Measurements from ENCODE around the gene HMGN1.

HMGN1 gene

DNA sequence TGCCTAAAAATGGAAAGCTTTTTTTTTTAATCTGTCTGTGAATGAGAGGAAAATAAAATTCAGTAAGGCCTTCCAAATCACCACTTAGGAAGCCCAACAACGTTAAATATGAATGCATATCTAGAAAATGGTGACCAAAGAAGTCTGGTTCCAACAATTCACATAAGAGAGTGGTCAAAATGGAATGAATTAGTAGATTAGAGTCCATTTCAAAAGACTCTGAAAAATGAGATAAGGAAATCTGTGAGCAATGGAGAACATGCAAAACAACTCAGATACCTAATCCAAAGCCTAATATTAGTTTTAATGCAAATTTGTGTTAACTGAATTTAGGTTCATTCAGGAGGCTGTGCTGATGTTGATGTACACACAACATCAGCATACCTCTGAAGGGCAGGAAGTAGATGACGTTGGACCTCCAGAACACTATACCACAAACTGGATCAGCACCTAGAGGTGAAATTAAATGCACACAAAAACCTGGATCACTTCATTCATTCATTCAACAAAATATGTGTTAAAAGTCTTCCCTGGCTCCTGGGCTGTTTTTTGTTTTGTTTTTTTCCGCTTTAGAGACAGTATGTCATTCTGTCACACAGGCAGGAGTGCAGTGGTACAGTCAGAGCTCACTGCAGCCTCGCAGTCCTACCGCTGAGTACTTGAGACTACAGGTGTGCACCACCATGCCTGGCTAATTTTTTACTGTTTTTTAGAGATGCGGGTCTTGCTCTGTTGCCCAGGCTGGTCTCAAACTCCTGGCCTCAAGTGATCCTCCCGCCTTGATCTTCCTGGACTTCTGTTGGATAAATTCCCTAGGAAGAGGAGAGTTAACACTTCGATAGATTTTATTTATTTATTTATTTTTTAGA is 30.6 kb downstream of the HMGN1 start:
- Mint-ChIP-seq H3K27me3 (no peaks in the 10 kb centered on the region), H3K4me3 (no peak overlapping the region), H3K36me3 (ENCODE audit: insufficient read depth) (peaks cover 8% of the 10 kb centered on the region), H3K27ac (ENCODE audit: low read depth) (no peak overlapping the region), H3K4me1 (peaks cover 18% of the 10 kb centered on the region), H3K9me3 (no peaks in the 10 kb centered on the region)
- DNase-seq (ENCODE audit: low spot score in 2 of 2) (no peak), ATAC-seq (replicated peaks; ENCODE audit: extremely low read depth, poor library complexity, severe bottlenecking) (no peak)

- no peaks in the 10 kb centered on the region for H3K27me3 Mint-ChIP-seq
- peaks cover 10% of the 10 kb centered on the region for H3K36me3 Mint-ChIP-seq (ENCODE audit: insufficient read depth)
- no peaks in the 10 kb centered on the region for H3K9me3 Mint-ChIP-seq
- no peak for DNase-seq (ENCODE audit: low spot score in 2 of 2)
- no peak for ATAC-seq (replicated peaks; ENCODE audit: extremely low read depth, poor library complexity, severe bottlenecking)
- H3K27ac Mint-ChIP-seq (ENCODE audit: low read depth), result no peak overlapping the region
- no peak overlapping the region for H3K4me3 Mint-ChIP-seq
- peaks cover 18% of the 10 kb centered on the region for H3K4me1 Mint-ChIP-seq
Measured at GRCh38 chr21:39317134-39318090, 31.5 kb downstream of the HMGN1 start.

DNA sequence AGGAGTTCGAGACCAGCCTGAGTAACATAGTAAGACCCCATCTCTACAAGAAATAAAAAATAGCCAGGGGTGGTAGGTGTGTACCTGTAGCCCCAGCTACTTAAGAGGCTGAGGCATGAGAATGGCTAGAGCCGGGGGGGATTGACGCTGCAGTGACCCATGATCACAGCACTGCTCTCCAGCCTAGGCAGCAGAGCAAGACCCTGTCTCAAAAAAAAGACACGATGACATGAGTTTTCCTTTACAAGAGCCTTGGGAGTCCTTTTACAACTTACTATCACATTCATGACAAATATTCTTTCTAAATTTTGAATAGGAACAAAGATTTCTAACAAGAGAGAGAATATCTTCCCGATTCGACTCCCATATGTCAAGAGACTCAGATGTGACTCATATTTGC is 32.2 kb downstream of the HMGN1 start:
- DNase-seq (ENCODE audit: low spot score in 2 of 2), result no peak
- Mint-ChIP-seq H3K4me3 (no peak overlapping the region), H3K4me1 (peaks cover 25% of the 10 kb centered on the region), H3K9me3 (no peaks in the 10 kb centered on the region), H3K27ac (ENCODE audit: low read depth) (no peak overlapping the region), H3K27me3 (no peaks in the 10 kb centered on the region), H3K36me3 (ENCODE audit: insufficient read depth) (peaks cover 16% of the 10 kb centered on the region)
- no peak for ATAC-seq (replicated peaks; ENCODE audit: extremely low read depth, poor library complexity, severe bottlenecking)

DNA sequence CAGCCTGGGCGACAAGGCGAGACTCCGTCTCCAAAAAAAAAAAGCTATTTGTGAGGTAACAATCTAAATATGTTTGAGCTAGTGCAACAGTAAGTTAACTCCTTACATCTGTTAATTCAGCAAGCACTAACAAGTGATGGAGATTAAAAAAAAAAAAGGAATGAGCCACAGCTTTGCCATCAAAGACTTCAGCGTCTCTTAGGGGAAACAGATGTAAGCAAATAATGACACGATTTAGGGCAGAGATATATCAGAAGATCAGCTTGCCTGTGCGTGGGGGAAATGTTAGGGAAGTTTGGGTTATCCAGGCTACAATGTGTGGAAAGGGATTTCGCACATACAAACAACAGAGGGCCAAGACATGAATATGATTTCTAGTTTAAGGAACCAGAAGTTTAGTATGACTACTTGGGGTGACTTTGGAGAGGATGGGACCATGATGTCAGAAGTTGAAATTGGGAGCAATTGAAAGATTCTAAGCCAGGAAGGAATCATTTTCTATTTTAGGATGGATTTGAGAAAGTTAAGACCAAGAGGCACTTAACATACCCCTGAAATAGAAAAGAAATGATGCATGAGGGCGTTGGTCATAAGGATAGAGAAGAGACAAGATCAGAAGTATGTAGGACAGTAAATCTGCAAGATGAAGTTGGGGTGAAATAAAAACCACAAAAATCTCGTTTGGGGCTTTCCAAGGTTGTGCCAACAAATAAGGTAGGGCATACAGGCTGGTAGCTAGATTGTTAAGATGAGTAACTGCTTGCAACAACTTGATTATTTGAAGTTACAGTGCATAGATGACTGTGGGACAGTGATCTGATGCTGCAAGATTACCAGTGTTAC is 33.1 kb downstream of the HMGN1 start:
- DNase-seq (ENCODE audit: low spot score in 2 of 2) (no peak), ATAC-seq (replicated peaks; ENCODE audit: extremely low read depth, poor library complexity, severe bottlenecking) (no peak)
- Mint-ChIP-seq H3K27me3 (no peaks in the 10 kb centered on the region), H3K36me3 (ENCODE audit: insufficient read depth) (peaks cover 24% of the 10 kb centered on the region), H3K9me3 (no peaks in the 10 kb centered on the region), H3K27ac (ENCODE audit: low read depth) (no peak overlapping the region), H3K4me1 (peaks cover 33% of the 10 kb centered on the region), H3K4me3 (no peak overlapping the region)

- H3K27ac Mint-ChIP-seq (ENCODE audit: low read depth), result peak overlapping the region; percentile 95
- peaks cover 39% of the 10 kb centered on the region for H3K36me3 Mint-ChIP-seq (ENCODE audit: insufficient read depth)
- no peaks in the 10 kb centered on the region for H3K27me3 Mint-ChIP-seq
- H3K4me3 Mint-ChIP-seq, result peak overlapping the region; percentile 83
- peak; percentile 23 for ATAC-seq (replicated peaks; ENCODE audit: extremely low read depth, poor library complexity, severe bottlenecking)
- H3K4me1 Mint-ChIP-seq, result peaks cover 36% of the 10 kb centered on the region
- DNase-seq (ENCODE audit: low spot score in 2 of 2), result peak; percentile 38 to 41
- H3K9me3 Mint-ChIP-seq, result no peaks in the 10 kb centered on the region
Measured at GRCh38 chr21:39314143-39315027, 34.5 kb downstream of the HMGN1 start.

GRCh38 chr21:39313571-39314142 is 35.2 kb downstream of the HMGN1 start, which contains the start of gene BRWD1:
BRWD1 (minus strand) TSS chr21:39313632; CDS start chr21:39313491, 141 bp downstream.
- Mint-ChIP-seq H3K4me3 (peak within 1 kb of the TSS; percentile 83), H3K36me3 (ENCODE audit: insufficient read depth) (peaks cover 45% of the 10 kb centered on the region), H3K27me3 (no peaks in the 10 kb centered on the region), H3K27ac (ENCODE audit: low read depth) (peak within 1 kb of the TSS; percentile 95), H3K9me3 (no peaks in the 10 kb centered on the region), H3K4me1 (peaks cover 41% of the 10 kb centered on the region)
- ATAC-seq (replicated peaks; ENCODE audit: extremely low read depth, poor library complexity, severe bottlenecking), result peak; percentile 47
- DNase-seq (ENCODE audit: low spot score in 2 of 2), result peak; percentile 74 to 75

DNA sequence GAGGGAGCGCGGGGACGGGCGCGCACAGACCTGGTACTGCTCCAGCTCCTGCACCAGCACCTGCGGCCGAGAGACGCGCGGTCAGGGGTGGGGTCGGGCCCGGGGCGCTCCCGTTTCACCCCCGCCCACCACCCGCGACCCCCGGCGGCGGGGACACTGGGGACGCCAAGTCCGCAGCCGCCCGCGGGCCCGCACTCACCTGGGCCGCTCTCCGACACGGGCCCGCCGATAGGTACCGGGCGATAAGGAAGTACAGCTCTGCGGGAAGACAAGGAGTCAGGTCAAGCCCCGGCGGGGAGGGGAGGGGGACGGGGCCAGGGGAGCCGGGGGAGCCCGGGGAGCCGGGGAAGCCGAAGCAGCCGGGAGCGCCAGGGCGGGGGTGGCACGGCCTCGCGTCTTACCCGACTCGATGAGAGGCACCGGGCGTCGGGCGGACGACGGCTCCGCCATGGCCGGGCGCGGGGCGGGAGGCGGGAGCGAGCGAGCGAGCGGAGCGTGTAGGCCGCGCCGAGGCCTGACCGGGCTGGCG is 35.8 kb downstream of the HMGN1 start:
- ATAC-seq (replicated peaks; ENCODE audit: extremely low read depth, poor library complexity, severe bottlenecking) (peak; percentile 11), DNase-seq (ENCODE audit: low spot score in 2 of 2) (peak; percentile 12 to 14)
- H3K27ac Mint-ChIP-seq (ENCODE audit: low read depth), result peak overlapping the region; percentile 95
- H3K36me3 Mint-ChIP-seq (ENCODE audit: insufficient read depth), result peaks cover 49% of the 10 kb centered on the region
- H3K4me3 Mint-ChIP-seq, result peak overlapping the region; percentile 83
- peaks cover 44% of the 10 kb centered on the region for H3K4me1 Mint-ChIP-seq
- H3K27me3 Mint-ChIP-seq, result no peaks in the 10 kb centered on the region
- H3K9me3 Mint-ChIP-seq, result no peaks in the 10 kb centered on the region

DNA sequence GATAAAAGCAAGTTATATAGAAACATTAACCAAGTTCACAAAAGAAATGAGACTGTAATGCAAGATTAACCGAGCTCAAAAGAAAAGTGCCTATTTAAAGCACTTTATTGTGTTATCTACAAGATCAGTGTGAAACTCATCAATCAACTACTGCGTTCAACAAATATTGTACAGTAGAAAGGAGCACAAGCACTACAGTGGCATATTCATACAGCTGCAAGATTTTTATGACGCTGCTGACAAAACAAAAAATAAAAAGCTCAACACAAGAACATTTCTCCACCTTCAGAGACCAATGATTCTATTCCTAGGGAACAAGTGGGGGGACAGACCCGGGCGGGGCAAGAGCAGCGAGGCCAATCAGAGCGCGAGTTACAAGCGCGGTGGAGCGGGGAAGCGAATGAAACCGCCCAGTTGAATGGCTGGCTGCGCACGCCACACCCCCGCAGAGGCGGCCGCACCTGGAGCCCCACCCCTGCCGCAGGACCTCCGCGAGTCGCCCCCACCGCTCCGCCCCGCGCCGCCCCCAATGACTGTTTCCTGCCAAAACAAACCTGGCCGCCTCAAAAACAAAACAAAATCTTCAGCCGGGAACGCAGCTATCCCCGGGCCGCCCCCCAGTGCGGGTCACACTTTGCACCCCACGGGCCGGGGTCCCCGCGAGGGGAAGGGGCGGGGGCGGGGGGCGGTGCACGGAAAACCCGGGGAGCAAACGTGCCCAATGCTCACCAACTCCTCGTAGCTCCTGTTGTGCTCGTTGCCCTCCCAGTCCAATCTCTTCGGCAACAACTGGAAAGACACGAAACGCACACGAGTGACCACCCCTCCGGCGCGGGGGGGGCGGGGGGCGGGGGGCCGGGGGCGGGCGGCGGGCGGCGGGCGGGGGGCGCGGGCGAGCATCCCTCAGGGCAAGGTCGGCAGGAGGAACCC is 36.5 kb downstream of the HMGN1 start:
- peak; percentile 79 for ATAC-seq (replicated peaks; ENCODE audit: extremely low read depth, poor library complexity, severe bottlenecking)
- Mint-ChIP-seq H3K4me3 (peak overlapping the region; percentile 83), H3K4me1 (peaks cover 50% of the 10 kb centered on the region), H3K27me3 (no peaks in the 10 kb centered on the region), H3K9me3 (no peaks in the 10 kb centered on the region), H3K27ac (ENCODE audit: low read depth) (peak overlapping the region; percentile 95), H3K36me3 (ENCODE audit: insufficient read depth) (peaks cover 55% of the 10 kb centered on the region)
- DNase-seq (ENCODE audit: low spot score in 2 of 2), result peak; percentile 95 to 98

DNA sequence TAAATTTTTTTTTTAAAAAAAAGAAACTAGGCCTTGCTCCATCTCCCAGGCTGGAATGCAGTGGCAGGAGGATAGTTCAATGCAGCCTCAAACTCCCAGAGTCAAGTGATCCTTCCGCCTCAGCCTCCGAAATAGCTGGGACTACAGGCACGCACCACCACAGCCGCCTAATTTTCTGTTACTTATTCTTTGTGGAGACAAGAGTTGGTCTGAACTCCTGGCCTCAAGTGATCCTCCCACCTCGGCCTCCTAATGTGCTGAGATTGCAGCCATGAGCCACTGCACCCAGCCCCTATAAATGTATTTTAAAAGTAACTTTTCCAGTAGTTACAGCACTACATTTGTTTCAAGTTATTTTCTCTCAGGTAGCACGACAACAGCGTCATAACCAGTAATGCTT is 37.7 kb downstream of the HMGN1 start:
- ATAC-seq (replicated peaks; ENCODE audit: extremely low read depth, poor library complexity, severe bottlenecking), result no peak
- no peaks in the 10 kb centered on the region for H3K9me3 Mint-ChIP-seq
- no peak for DNase-seq (ENCODE audit: low spot score in 2 of 2)
- H3K36me3 Mint-ChIP-seq (ENCODE audit: insufficient read depth), result peaks cover 57% of the 10 kb centered on the region
- peaks cover 48% of the 10 kb centered on the region for H3K4me1 Mint-ChIP-seq
- H3K27ac Mint-ChIP-seq (ENCODE audit: low read depth), result no peak overlapping the region
- H3K27me3 Mint-ChIP-seq, result no peaks in the 10 kb centered on the region
- no peak overlapping the region for H3K4me3 Mint-ChIP-seq

DNA sequence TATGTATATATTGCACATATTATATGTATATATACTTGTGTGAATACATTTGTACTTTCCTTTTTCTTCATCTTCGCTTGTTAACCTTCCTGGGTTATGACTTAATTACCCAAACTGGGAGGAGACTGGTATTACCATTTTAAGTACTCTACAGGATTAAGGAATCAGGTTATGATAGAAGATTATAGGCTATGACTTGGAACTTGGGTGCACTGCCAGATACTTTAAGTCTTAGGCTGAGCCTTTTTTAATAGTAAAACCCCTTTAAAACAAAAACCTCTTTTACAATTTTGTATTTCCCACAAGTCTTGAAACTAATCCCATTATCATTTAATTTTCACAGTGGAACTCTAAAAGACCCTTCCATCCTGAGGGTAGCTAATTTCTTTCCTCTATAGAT is 41.4 kb downstream of the HMGN1 start:
- no peak for ATAC-seq (replicated peaks; ENCODE audit: extremely low read depth, poor library complexity, severe bottlenecking)
- Mint-ChIP-seq H3K27me3 (no peaks in the 10 kb centered on the region), H3K9me3 (no peaks in the 10 kb centered on the region), H3K36me3 (ENCODE audit: insufficient read depth) (peaks cover 72% of the 10 kb centered on the region), H3K4me1 (peaks cover 39% of the 10 kb centered on the region), H3K27ac (ENCODE audit: low read depth) (no peak overlapping the region), H3K4me3 (no peak overlapping the region)
- DNase-seq (ENCODE audit: low spot score in 2 of 2), result no peak
